Body of pancreas (tissue), 4 donors: ENCODE measurements around the gene RBM8A.

Experiments
- POLR2A ChIP-seq, 3 donors: fragments of 450-650 bp; IDR thresholded peaks; one replicate each; pipeline ENCODE4 v1.6.1; 2016; ENCODE audit warnings: antibody characterized with exemption in 3 of 3, mild to moderate bottlenecking in 2 of 3
- TF ChIP-seq, protein P1 (sequence below), 7 experiments: fragments of 450-650 bp in 4 of 7; fragments of 200-600 bp in 3 of 7; sonication (generic) in 3 of 7; IDR thresholded peaks; one replicate each; pipeline ENCODE4 v1.5.1; 2016 to 2019; ENCODE audit warnings: antibody characterized with exemption in 7 of 7

DNA sequence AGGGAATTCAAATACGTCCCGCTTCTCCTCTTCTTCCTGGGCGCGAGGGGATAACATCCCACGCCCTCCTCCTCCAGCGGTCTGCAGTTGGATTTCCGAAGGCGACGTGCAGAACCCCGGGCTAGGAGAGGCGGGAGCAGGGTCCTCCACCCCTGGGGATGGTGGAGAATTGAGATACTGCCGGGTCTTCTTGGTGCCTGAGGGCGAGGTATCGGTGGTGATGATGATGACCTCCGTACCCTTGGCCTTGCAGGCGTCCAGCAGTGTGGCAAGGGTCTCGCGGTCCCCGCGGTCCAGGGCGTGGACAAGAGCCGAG, 33.8 kb upstream of the RBM8A start:
- TF ChIP-seq, protein P1, sequence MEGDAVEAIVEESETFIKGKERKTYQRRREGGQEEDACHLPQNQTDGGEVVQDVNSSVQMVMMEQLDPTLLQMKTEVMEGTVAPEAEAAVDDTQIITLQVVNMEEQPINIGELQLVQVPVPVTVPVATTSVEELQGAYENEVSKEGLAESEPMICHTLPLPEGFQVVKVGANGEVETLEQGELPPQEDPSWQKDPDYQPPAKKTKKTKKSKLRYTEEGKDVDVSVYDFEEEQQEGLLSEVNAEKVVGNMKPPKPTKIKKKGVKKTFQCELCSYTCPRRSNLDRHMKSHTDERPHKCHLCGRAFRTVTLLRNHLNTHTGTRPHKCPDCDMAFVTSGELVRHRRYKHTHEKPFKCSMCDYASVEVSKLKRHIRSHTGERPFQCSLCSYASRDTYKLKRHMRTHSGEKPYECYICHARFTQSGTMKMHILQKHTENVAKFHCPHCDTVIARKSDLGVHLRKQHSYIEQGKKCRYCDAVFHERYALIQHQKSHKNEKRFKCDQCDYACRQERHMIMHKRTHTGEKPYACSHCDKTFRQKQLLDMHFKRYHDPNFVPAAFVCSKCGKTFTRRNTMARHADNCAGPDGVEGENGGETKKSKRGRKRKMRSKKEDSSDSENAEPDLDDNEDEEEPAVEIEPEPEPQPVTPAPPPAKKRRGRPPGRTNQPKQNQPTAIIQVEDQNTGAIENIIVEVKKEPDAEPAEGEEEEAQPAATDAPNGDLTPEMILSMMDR (IDR thresholded peaks at IDR 0.05), result no peak
- TF ChIP-seq POLR2A (IDR thresholded peaks at IDR 0.05), result no peak
